KBM-7 (cell line): Measurements from ENCODE around the gene TENM4.
"Not testable (repeated sequence)": the region's sequence is repeated elsewhere in the genome, so short reads cannot be mapped to it uniquely, and the experiment has no call there.

ENCODE experiments used
- DNase-seq: peaks from one replicate; pipeline ENCODE4 v3.0.0-alpha.2; 2015
- in situ Hi-C: fragments of 300-500 bp; cut with MboI; formaldehyde crosslinking; loops from 2 replicates; pipeline ENCODE4 v1.14.3; 2020; ENCODE audit warnings: low sequenced_read_pairs, low pct_unique_long_range_greater_than_20kb, mixed read lengths

The TENM4 gene

DNA sequence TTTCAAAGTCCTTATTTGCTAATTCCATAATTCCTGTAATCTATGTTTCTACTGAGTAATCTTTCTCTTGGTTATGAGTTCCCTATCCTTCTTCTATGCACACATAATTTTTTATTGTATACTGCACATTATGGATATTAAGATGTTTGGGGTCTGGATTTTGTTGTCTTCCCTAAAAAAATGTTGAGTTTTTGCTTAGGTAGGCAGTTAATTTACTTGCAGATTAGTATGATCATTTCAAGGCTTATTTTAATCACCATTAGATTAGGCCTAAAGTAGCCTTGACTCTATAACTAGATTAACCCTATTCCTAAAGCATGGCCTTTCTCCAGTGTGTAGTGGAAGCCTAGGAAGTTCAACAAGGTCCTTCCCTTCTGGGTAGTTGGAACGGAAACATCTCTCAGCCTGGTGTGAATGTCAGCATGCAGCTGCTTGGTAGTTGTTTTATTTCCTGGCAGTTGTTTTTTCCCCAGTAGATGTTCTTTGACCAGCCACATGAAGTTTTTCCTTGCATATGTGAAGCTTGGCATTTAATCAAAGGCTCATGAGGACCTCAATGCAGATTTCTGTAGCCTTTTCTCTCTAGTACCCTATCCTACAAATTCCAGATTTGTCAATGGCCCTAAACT, 446.9 kb downstream of the TENM4 start:
- in situ Hi-C loops: no loop called here
- DNase-seq: no peak

- in situ Hi-C loops: no loop called here
- no peak for DNase-seq
Measured at GRCh38 chr11:78991681-78992080, 449.1 kb downstream of the TENM4 start.

- in situ Hi-C loops: no loop called here
- DNase-seq: no peak
Measured at GRCh38 chr11:78990261-78990660, 450.6 kb downstream of the TENM4 start.

DNA sequence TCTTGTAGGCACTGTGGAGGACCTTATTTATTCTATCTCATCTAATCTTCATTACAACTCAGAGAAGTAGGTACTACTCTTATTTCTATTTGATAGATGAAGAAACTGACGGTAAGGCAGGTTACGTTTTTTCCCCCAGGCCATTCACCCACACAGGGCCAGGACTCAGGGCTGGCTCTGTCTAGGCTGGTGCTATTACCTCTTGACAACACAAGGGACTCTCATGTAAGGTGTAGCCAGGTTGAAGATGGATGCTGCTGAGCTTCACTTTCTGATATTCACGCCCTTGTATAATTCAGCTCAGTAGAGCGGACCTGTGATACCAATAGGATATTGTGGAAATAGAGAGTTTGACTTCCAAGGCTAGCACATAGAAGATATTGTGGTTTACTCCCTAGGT, 453.1 kb downstream of the TENM4 start:
- DNase-seq: no peak
- in situ Hi-C loops: no loop called here

DNA sequence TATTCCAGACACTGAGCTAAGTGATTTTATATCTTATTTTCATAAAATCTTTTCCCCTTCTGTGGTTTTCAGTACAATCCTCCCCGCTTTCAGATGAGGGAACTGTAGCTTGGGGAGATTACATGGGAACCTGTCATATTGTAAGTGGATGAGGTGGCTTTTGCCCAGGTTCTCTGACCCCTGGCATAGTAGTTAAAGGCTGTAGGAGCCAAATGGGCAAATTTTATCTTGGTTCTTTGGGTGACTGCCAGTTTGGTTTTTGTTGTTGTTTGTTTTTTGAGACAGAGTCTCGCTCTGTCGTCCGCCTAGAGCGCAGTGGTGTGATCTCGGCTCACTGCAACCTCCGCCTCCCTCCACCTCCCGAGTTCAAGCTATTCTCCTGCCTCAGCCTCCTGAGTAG, 454.5 kb downstream of the TENM4 start:
- DNase-seq: no peak
- in situ Hi-C loops: no loop called here

- in situ Hi-C loops: no loop called here
- DNase-seq: no peak
Measured at GRCh38 chr11:78985663-78986062, 455.2 kb downstream of the TENM4 start.

- in situ Hi-C loops: no loop called here
- DNase-seq: no peak
Measured at GRCh38 chr11:78982473-78982872, 458.4 kb downstream of the TENM4 start.

DNA sequence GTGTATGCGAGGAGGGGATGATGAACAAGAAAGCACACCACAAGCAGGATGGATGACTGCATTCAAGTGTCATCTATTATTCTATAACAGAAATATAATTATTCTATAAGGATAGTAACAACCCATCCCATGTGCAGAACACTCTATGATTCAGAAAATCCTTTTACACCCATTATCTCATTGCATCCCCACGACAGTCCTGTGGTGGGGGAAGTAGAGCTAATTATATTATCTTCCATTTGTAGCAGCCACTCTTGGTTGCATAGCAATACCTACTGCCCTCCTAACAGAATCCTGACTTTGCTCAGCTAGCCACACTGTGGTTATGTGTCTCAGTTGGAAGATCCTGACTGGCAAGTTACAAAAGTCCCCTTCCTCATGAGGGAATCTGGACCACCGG, 459.7 kb downstream of the TENM4 start:
- in situ Hi-C loops: no loop called here
- DNase-seq: no peak

DNA sequence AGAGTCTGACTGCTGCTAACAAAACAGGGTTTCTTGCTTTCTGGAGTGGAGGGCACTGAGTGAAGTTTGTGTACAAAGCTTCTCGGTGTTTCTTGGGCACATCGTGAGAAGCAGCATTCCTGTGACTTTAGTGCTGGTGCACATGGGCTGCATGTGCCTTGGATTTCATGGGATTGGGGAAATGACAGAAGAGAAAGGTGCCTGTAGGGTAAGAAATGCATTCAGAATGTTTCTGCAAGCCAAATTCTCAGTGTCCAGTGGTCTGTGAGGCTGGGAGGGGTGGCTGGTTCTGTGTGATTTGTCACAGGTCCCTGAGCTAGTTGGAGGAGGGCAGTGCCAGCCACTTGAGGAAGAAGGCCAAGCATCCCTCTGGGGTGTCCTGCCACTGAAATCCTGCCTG, 462.0 kb downstream of the TENM4 start:
- in situ Hi-C loops: no loop called here
- DNase-seq: no peak

- not testable (repeated sequence) for DNase-seq
Measured at GRCh38 chr11:78977848-78978247, 463.0 kb downstream of the TENM4 start.

GRCh38 chr11:78977009-78977408, 463.8 kb downstream of the TENM4 start:
- in situ Hi-C loops: no loop called here
- no peak for DNase-seq

More at GRCh38 chr11:78977848-78978247, 463.0 kb downstream of the TENM4 start:
- in situ Hi-C loops: not testable (repeated sequence)

- no peak for DNase-seq
- in situ Hi-C loops: no loop called here
Measured at GRCh38 chr11:78975081-78975480, 465.7 kb downstream of the TENM4 start.

- in situ Hi-C loops: no loop called here
- DNase-seq: no peak
Measured at GRCh38 chr11:78973876-78974275, 467.0 kb downstream of the TENM4 start.

DNA sequence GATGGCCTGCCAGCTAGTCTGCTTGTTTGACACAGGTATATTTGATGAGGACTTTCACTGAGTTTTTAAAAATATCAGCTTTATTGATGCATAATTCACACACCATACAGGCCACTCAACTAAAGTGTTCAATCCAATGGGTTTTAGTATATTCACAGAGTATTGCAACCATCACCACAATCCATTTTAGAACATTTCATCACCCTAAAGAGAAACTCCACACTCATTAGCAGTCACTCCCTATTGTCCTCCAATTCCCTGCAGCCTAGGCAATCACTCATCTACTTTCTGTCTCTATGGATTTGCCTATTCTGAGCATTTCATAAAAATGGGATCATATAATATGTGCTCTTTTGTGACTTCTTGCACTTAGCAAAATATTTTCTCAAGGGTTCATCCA, 468.2 kb downstream of the TENM4 start:
- no peak for DNase-seq
- in situ Hi-C loops: no loop called here

- in situ Hi-C loops: no loop called here
- no peak for DNase-seq
Measured at GRCh38 chr11:78972177-78972576, 468.7 kb downstream of the TENM4 start.

GRCh38 chr11:78967811-78968210, 473.0 kb downstream of the TENM4 start:
- in situ Hi-C loops: no loop called here
- DNase-seq: no peak

DNA sequence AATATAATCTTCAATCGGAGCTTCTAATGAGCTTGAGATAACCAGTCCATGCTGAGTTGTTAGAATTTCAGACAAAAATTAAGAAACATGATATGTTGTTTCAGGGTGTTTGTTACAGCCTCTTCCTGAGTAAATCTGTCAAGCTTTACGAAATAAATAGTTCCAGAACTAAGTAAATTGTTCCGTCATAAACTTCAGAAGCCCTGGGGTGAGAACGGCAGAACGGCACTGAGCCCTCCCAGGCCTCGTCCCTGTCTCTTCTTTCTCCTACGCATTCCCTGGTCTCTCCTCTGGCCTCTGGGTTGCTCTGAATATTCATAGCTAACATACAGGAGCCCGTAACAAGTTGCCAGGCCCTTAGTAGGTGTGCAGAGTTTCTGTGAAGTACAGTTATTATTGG, 475.4 kb downstream of the TENM4 start:
- DNase-seq: no peak
- in situ Hi-C loops: no loop called here

DNA sequence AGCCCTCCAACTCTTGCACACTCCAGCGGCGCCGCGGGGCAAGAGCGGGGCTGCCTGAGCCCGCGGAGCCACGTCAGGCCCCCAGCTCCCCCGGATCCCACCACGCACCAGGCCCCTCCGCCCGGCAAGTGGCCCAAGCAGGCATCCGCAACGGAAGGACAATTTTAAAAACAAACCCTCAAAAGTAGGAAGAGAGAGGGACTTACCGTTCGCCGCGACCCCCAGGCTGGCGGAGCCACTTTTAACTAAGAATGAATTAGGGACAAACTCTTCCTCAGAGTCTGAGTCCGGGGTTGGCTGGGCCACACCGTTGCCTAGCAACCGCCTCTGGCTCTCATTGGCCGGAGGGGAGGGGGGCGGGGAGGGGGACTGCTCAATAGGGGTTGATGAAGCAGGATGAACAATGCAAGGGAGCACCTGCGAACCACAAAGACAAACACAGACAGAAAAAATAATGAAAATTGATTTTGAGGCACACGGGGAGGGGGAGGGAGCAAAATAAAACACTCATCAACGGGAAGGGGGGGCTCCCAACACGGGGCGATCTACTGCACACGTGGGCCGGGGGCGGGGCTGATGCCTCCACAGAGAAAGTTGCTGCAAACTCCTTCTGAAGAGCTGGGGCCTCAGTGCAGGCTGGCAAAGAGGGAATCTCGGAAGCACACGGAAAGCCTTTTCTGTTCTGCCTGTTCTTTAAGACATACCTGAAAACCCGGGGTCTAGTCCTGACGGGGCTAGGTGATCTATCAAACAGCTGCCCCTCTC, 478.7 kb downstream of the TENM4 start:
- in situ Hi-C loops: no loop called here
- DNase-seq: no peak

DNA sequence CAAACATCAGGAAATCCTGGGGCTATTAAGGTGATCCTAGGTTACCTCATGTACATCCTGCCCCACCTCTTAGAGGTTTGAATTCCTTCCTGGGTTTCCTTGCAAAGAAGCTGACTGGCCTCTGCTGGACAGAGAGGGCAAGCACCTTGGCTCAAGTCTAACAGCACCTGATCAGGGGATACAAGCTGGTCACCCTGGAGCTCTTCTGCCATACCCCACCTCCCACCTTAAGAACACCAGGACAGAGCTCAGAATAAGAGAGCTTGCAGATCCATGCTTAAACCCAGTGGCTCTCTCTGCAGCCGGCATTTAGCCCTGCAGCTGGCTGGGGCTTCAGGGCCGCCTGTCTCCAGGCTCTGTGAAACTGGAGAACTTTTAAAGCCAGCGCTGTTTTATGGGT, 479.6 kb downstream of the TENM4 start:
- no peak for DNase-seq
- in situ Hi-C loops: no loop called here

DNA sequence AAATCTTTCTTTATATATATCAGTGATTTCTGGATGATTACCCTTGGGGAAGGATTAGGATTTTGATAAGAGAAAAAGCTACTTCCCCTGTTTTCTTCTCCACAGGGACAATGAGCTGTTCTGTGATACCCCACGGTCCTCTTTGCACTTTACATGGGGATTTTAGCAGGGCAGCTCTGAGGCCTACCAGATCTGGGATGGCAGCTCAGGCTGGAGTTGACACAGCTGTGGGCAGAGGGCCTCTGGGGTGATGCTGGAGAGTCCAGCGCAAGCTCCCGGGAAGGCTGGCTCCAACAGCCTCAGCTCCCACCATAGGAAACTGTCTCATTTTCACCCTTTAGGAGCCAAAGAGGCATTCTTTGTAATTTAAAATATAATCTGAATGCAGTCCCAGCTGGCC, 482.4 kb downstream of the TENM4 start:
- no peak for DNase-seq
- in situ Hi-C loops: no loop called here
